Ovary (tissue), 10 donors: Measurements from ENCODE around the gene TMEM255A. TPM values are rescaled to one million over a fixed set of nuclear protein-coding genes. Genes with fewer than 3 reads are reported as not detected.

ENCODE experiments used
- DNase-seq, 5 donors: peaks; one replicate each; pipeline ENCODE4 v3.0.0-alpha.2; 2019 to 2020
- H3K27ac ChIP-seq, 2 donors: fragments of 200-600 bp; one replicate each; pipeline versions ENCODE4 v1.5.1 to v1.8.0; 2019 to 2022
- H3K27me3 ChIP-seq: fragments of 200-600 bp; one replicate; pipeline ENCODE4 v1.8.0; 2022
- H3K36me3 ChIP-seq: fragments of 200-600 bp; sonication (generic); one replicate; pipeline ENCODE4 v1.5.1; 2019
- H3K4me1 ChIP-seq: one replicate; pipeline ENCODE4 v1.8.1; 2013; ENCODE audit warnings: mild to moderate bottlenecking, moderate library complexity; ENCODE audit not compliant: insufficient read depth
- H3K4me3 ChIP-seq: fragments of 200-600 bp; sonication (generic); one replicate; pipeline ENCODE4 v1.5.1; 2017
- H3K9me3 ChIP-seq, 2 donors: fragments of 200-600 bp in 1 of 2; sonication (generic) in 1 of 2; one replicate each; pipeline versions ENCODE4 v1.5.1 to v1.8.1; 2013 to 2019; ENCODE audit warnings: mild to moderate bottlenecking in 1 of 2, moderate library complexity in 1 of 2
- CTCF ChIP-seq, 3 donors: fragments of 450-650 bp in 2 of 3; fragments of 200-600 bp in 1 of 3; IDR thresholded peaks; one replicate each; pipeline versions ENCODE4 v1.5.1 to v1.8.0; 2016 to 2022; ENCODE audit warnings: antibody characterized with exemption in 3 of 3, mild to moderate bottlenecking in 1 of 3
- EP300 ChIP-seq: sonication (generic); formaldehyde crosslinking; IDR thresholded peaks from one replicate; pipeline ENCODE4 v1.6.1; 2017; ENCODE audit warnings: antibody characterized with exemption
- POLR2A ChIP-seq: fragments of 450-650 bp; IDR thresholded peaks from one replicate; pipeline ENCODE4 v1.6.1; 2017; ENCODE audit warnings: antibody characterized with exemption, mild to moderate bottlenecking, moderate library complexity
- WGBS, 3 donors: extraction: QIAGEN DNeasy Blood & Tissue Kit in 1 of 3; methylation state at CpG; one replicate each; pipeline versions ENCODE4 v1.1.5 to v1.1.7; 2013 to 2017; 5-methylcytosine and 5-hydroxymethylcytosine counted together
- intact Hi-C, 4 donors: fragments of 100-400 bp; cut with DNase I; formaldehyde crosslinking; loops; one replicate each; pipeline versions ENCODE4 v1.11.0 to v1.15.1; 2022 to 2023
- long read RNA-seq, 3 donors: library from polyadenylated mRNA in 2 of 3; unstranded in 2 of 3; transcript quantifications; one replicate each; pipeline ENCODE4 v2.0.0 and lab custom pipeline, GENCODE V29; 2021 to 2026
- polyA plus RNA-seq, 2 donors: library from polyadenylated mRNA; stranded (reverse); fragments of 200-250 nt in 1 of 2; fragments of 350-450 nt in 1 of 2; fragmentation: Illumina TruSeq in 1 of 2; extraction: RNeasy Lipid Tissue Mini Kit (QIAGEN cat#74804) in 1 of 2; gene quantifications; one replicate each; pipeline ENCODE4 v1.2.3, GENCODE V29; 2013 to 2014
- total RNA-seq, 7 donors: library from RNA; depleted of rRNA in 2 of 7; stranded (reverse); fragments of >200 nt in 2 of 7; fragmentation: NEBNext Ultra II Directional in 3 of 7; extraction: Animal tissue kit (Norgen Biotek cat#: 25700) in 3 of 7; gene quantifications; one replicate each; pipeline versions ENCODE4 v1.1.0 to v1.2.4, GENCODE V29; 2016 to 2023
- donor health status: DM: no; HTN: no; CAD: no; lungs with moderate emphysema.
- donor health status: DM: no; HTN: no; CAD: no.
- donor health status: Bipolar disorder and iron deficiency.
- donor health status: DM: yes; HTN: yes; CAD: no.
- donor health status: DM: no; HTN: no; CAD: no.
- donor health status: DM: yes; HTN: yes; CAD: no.

Gene TMEM255A
- 10 to 100 TPM in 5 of 7 donors, 1 to 10 TPM in 2; 6.7 to 22.5 (median 16.3) TPM for total RNA-seq
- 10 to 100 TPM; 14.2 to 25.2 TPM for polyA plus RNA-seq
- long read RNA-seq, donor 1, partial matches to known transcripts: 1 of 15 reads
- long read RNA-seq, donor 1, other reads (novel, unspliced or antisense): 14 of 15 reads
- long read RNA-seq, donor 2: 0 reads
- long read RNA-seq, donor 3, partial matches to known transcripts: 2 of 5 reads
- long read RNA-seq, donor 3, other reads (novel, unspliced or antisense): 0 of 5 reads

GRCh38 chrX:120310861-120311726, at the start of gene TMEM255A:
TSS of gene TMEM255A (minus strand) at chrX:120311461. CDS start at chrX:120311309, 152 bp downstream.
- TF ChIP-seq EP300 (no peak), CTCF (IDR thresholded peaks at IDR 0.05) (no peak), POLR2A (no peak)
- WGBS, 3 donors: 26 to 39% (median 28%) methylated on average over 45 to 49 of the region's 49 CpGs
- Histone ChIP-seq H3K4me1 (no peaks in the 10 kb centered on the region), H3K27me3 (no peaks in the 10 kb centered on the region), H3K27ac (peak within 1 kb of the TSS; percentile 30 to 39), H3K9me3 (no peaks in the 10 kb centered on the region), H3K36me3 (no peaks in the 10 kb centered on the region), H3K4me3 (peak within 1 kb of the TSS; percentile 44)
- DNase-seq: peak; percentile 48 to 72 (median 68)
- intact Hi-C loops: loop anchor here in 1 of 4 donors (5.0 kb wide), 1 partner anchor 156 kb away; the partner anchor contains the start of gene LAMP2

GRCh38 chrX:120358737-120359456, 47.6 kb upstream of the TMEM255A start:
- Histone ChIP-seq H3K4me1 (no peaks in the 10 kb centered on the region), H3K27ac (no peak overlapping the region), H3K27me3 (no peaks in the 10 kb centered on the region), H3K9me3 (no peaks in the 10 kb centered on the region), H3K4me3 (no peak overlapping the region), H3K36me3 (no peaks in the 10 kb centered on the region)
- TF ChIP-seq POLR2A (no peak), CTCF (IDR thresholded peaks at IDR 0.05) (no peak), EP300 (no peak)
- WGBS, 3 donors: 40 to 53% (median 46%) methylated on average over 7 of the region's 7 CpGs
- DNase-seq: no peak
- intact Hi-C loops: no loop called here

GRCh38 chrX:120357186-120357585, 45.9 kb upstream of the TMEM255A start:
- TF ChIP-seq EP300 (no peak), POLR2A (no peak)

GRCh38 chrX:120356084-120356483, 44.8 kb upstream of the TMEM255A start:
- Histone ChIP-seq H3K27ac (no peak overlapping the region), H3K4me1 (no peaks in the 10 kb centered on the region), H3K27me3 (no peaks in the 10 kb centered on the region), H3K36me3 (no peaks in the 10 kb centered on the region), H3K9me3 (no peaks in the 10 kb centered on the region), H3K4me3 (no peak overlapping the region)
- TF ChIP-seq POLR2A (no peak), EP300 (no peak), CTCF (IDR thresholded peaks at IDR 0.05) (no peak)
- 49 to 65% (median 52%) methylated on average over 3 of the region's 3 CpGs for WGBS, 3 donors
- intact Hi-C loops: no loop called here
- no peak for DNase-seq

More at GRCh38 chrX:120357186-120357585, 45.9 kb upstream of the TMEM255A start:
- Histone ChIP-seq H3K4me1 (no peaks in the 10 kb centered on the region), H3K36me3 (no peaks in the 10 kb centered on the region), H3K27ac (no peak overlapping the region), H3K9me3 (no peaks in the 10 kb centered on the region), H3K4me3 (no peak overlapping the region), H3K27me3 (no peaks in the 10 kb centered on the region)
- intact Hi-C loops: no loop called here
- WGBS, 3 donors: 35 to 43% (median 40%) methylated on average over 2 of the region's 2 CpGs
- DNase-seq: no peak
